ENCODE measurements around the gene SEMA3A.

The SEMA3A gene

GRCh38 chr7:83964318-83964717 lies 230.3 kb downstream of the SEMA3A start:
- no peaks in the 10 kb centered on the region for H3K36me3 ChIP-seq (ENCODE audit: low read length)
- no peaks in the 10 kb centered on the region for H3F3A ChIP-seq (ENCODE audit: insufficient read depth)
- H3K27me3 ChIP-seq (ENCODE audit: low read length), result no peaks in the 10 kb centered on the region
- H2AFZ ChIP-seq (ENCODE audit: low read depth, low read length, severe bottlenecking), result no peak overlapping the region
- H3K27ac ChIP-seq (ENCODE audit: low read depth, low read length), result no peak overlapping the region
- H4K20me1 ChIP-seq (ENCODE audit: low read depth, low read length), result no peaks in the 10 kb centered on the region
- no peaks in the 10 kb centered on the region for H3K9me3 ChIP-seq (ENCODE audit: insufficient read depth, low read length)
- no peak overlapping the region for H3K4me3 ChIP-seq (ENCODE audit: insufficient read depth, low read length, poor library complexity, severe bottlenecking)
- TF ChIP-seq EZH2phosphoT487 (conservative IDR thresholded peaks at IDR 0.05; ENCODE audit: low read length), result no peak
- TF ChIP-seq, protein P1, sequence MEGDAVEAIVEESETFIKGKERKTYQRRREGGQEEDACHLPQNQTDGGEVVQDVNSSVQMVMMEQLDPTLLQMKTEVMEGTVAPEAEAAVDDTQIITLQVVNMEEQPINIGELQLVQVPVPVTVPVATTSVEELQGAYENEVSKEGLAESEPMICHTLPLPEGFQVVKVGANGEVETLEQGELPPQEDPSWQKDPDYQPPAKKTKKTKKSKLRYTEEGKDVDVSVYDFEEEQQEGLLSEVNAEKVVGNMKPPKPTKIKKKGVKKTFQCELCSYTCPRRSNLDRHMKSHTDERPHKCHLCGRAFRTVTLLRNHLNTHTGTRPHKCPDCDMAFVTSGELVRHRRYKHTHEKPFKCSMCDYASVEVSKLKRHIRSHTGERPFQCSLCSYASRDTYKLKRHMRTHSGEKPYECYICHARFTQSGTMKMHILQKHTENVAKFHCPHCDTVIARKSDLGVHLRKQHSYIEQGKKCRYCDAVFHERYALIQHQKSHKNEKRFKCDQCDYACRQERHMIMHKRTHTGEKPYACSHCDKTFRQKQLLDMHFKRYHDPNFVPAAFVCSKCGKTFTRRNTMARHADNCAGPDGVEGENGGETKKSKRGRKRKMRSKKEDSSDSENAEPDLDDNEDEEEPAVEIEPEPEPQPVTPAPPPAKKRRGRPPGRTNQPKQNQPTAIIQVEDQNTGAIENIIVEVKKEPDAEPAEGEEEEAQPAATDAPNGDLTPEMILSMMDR (IDR thresholded peaks at IDR 0.05; ENCODE audit: insufficient read depth, low read length, poor library complexity, severe bottlenecking), result no peak
- H3K4me2 ChIP-seq (ENCODE audit: low read depth, low read length, poor library complexity, severe bottlenecking), result no peak overlapping the region
- H3K79me2 ChIP-seq (ENCODE audit: insufficient read depth, low read length), result no peaks in the 10 kb centered on the region
- no peaks in the 10 kb centered on the region for H3K9me2 ChIP-seq (replicated peaks; ENCODE audit: insufficient read depth, low read length)
- H3K9ac ChIP-seq (ENCODE audit: low read length), result no peak overlapping the region

GRCh38 chr7:83957333-83957732 lies 237.3 kb downstream of the SEMA3A start:
- H3F3A ChIP-seq (ENCODE audit: insufficient read depth), result no peaks in the 10 kb centered on the region
- no peaks in the 10 kb centered on the region for H3K79me2 ChIP-seq (ENCODE audit: insufficient read depth, low read length)
- H4K20me1 ChIP-seq (ENCODE audit: low read depth, low read length), result no peaks in the 10 kb centered on the region
- H3K4me2 ChIP-seq (ENCODE audit: low read depth, low read length, poor library complexity, severe bottlenecking), result no peak overlapping the region
- no peak overlapping the region for H3K9ac ChIP-seq (ENCODE audit: low read length)
- no peak overlapping the region for H3K27ac ChIP-seq (ENCODE audit: low read depth, low read length)
- H3K36me3 ChIP-seq (ENCODE audit: low read length), result no peaks in the 10 kb centered on the region
- no peaks in the 10 kb centered on the region for H3K27me3 ChIP-seq (ENCODE audit: low read length)
- no peak overlapping the region for H2AFZ ChIP-seq (ENCODE audit: low read depth, low read length, severe bottlenecking)
- H3K9me2 ChIP-seq (replicated peaks; ENCODE audit: insufficient read depth, low read length), result no peaks in the 10 kb centered on the region
- H3K4me3 ChIP-seq (ENCODE audit: insufficient read depth, low read length, poor library complexity, severe bottlenecking), result no peak overlapping the region
- no peaks in the 10 kb centered on the region for H3K9me3 ChIP-seq (ENCODE audit: insufficient read depth, low read length)
- no peak for TF ChIP-seq EZH2phosphoT487 (conservative IDR thresholded peaks at IDR 0.05; ENCODE audit: low read length)
- TF ChIP-seq, protein P1 (IDR thresholded peaks at IDR 0.05; ENCODE audit: insufficient read depth, low read length, poor library complexity, severe bottlenecking), result no peak

DNA sequence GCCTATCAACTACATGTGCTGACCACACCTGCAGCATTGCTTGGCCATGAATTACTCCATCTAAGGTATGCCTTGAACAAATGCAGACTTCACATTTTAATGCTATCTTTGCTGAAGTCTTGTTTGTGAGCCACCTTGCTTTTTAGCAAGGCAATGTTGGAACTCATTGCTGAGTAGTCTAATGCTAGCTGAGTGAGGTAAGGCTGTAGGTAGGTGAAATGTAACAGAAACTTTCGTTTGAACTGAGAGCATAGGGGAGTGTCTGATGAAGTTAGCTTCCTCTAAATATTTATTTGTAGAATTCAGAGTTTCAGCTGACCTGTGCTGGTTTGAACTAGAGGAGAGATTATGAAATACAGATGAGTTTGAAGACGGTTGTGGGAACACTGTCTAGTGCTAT lies 238.5 kb downstream of the SEMA3A start:
- Histone ChIP-seq H3K9me2 (replicated peaks; ENCODE audit: insufficient read depth, low read length) (no peaks in the 10 kb centered on the region), H2AFZ (ENCODE audit: low read depth, low read length, severe bottlenecking) (no peak overlapping the region), H3K27me3 (ENCODE audit: low read length) (no peaks in the 10 kb centered on the region)

More for the DNA sequence above, 238.5 kb downstream of the SEMA3A start:
- H3K9ac ChIP-seq (ENCODE audit: low read length), result no peak overlapping the region
- no peaks in the 10 kb centered on the region for H4K20me1 ChIP-seq (ENCODE audit: low read depth, low read length)
- no peak overlapping the region for H3K4me2 ChIP-seq (ENCODE audit: low read depth, low read length, poor library complexity, severe bottlenecking)
- no peak overlapping the region for H3K27ac ChIP-seq (ENCODE audit: low read depth, low read length)
- H3K79me2 ChIP-seq (ENCODE audit: insufficient read depth, low read length), result no peaks in the 10 kb centered on the region
- H3K9me3 ChIP-seq (ENCODE audit: insufficient read depth, low read length), result no peaks in the 10 kb centered on the region
- no peak overlapping the region for H3K4me3 ChIP-seq (ENCODE audit: insufficient read depth, low read length, poor library complexity, severe bottlenecking)
- H3K36me3 ChIP-seq (ENCODE audit: low read length), result no peaks in the 10 kb centered on the region
- H3F3A ChIP-seq (ENCODE audit: insufficient read depth), result no peaks in the 10 kb centered on the region
- TF ChIP-seq EZH2phosphoT487 (conservative IDR thresholded peaks at IDR 0.05; ENCODE audit: low read length), result no peak
- TF ChIP-seq, protein P1 (IDR thresholded peaks at IDR 0.05; ENCODE audit: insufficient read depth, low read length, poor library complexity, severe bottlenecking), result no peak

Measured in SU-DHL-6 (cell line).